ENCODE results near the gene AGTRAP.

DNA sequence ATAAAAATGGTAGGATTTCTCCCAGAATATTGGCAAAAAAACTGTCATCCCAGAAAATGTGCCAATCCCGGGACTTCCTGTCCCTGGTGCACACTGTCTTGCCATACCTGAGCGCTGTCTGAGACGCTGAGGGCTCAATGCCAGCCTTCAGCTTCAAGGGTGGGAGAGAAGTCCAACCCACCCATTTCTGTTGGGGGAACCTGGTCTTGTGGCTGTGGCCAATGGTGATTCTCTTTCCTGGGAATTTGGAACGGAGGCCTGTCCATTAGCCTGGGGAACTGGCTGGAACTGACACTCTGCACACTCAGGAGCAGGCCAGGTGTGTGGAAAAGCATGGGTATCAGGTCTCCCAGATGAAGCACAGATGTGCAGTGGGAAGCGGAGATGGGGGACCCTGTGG is 63.2 kb downstream of the AGTRAP start:
- TF ChIP-seq, protein P1, sequence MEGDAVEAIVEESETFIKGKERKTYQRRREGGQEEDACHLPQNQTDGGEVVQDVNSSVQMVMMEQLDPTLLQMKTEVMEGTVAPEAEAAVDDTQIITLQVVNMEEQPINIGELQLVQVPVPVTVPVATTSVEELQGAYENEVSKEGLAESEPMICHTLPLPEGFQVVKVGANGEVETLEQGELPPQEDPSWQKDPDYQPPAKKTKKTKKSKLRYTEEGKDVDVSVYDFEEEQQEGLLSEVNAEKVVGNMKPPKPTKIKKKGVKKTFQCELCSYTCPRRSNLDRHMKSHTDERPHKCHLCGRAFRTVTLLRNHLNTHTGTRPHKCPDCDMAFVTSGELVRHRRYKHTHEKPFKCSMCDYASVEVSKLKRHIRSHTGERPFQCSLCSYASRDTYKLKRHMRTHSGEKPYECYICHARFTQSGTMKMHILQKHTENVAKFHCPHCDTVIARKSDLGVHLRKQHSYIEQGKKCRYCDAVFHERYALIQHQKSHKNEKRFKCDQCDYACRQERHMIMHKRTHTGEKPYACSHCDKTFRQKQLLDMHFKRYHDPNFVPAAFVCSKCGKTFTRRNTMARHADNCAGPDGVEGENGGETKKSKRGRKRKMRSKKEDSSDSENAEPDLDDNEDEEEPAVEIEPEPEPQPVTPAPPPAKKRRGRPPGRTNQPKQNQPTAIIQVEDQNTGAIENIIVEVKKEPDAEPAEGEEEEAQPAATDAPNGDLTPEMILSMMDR (IDR thresholded peaks at IDR 0.05) = no peak
- no peak for TF ChIP-seq POLR2A (IDR thresholded peaks at IDR 0.05)
